Measurements from ENCODE around the gene CD79A. TPM values are rescaled to one million over a fixed set of nuclear protein-coding genes. Genes with fewer than 3 reads are reported as not detected.

The CD79A gene
- total RNA-seq, 4 donors from 2014 or later: 0.29 to 0.62 TPM; not detected in 2

DNA sequence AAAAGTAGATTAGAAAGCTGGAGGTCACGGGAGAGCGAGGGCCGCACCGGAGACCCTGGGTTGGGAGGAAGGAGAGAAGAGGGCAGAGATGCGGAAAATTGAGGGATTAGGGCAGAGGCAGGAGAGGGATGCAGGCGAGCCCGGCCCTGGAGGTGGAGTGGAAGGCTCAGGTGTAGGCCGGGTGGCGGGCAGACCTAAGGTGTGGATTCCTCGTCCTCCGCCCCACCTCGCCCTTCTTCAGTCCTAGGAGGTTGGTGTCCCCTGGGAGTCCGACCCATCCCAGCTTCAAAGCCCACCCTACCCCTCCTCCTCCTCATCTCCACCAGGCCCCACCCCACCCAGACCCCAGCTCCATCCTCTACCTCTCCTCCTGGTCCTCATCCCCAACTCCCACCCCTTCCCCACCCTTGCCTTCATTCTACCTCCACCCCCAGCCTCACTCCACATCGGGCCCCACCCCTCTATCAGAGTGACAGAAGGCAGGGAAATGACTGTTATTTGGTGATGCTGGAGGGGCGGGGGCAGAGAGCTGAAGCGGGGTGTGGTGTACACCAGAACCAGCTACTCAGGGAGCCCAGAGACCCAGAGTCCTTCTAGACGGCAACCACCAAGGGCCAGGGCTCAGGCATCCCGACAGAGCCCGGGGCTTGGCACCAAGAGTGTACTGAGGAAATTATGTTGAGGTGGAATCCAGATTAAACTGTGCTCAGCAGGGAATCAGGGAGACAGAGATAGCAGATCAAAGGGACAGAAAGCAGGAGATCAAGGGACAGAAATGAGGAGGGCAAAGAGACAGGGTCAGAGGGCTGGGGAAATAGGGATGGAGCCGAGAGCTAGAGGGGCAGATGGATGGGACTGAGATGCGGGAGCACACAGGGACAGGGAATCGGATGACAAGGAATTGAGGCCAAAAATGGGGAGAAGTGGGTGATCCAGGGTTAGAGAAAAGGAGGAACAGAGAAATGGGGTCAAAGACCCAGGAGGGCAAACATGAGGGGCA, 44.8 kb downstream of the CD79A start:
- Histone ChIP-seq H3K9me3 (no peaks in the 10 kb centered on the region), H3K27me3 (peaks cover 7 to 47% of the 10 kb centered on the region in 2 donors), H3K36me3 (no peaks in the 10 kb centered on the region), H3K27ac (no peak overlapping the region), H3K4me3 (no peak overlapping the region), H3K4me1 (no peaks in the 10 kb centered on the region)
- no peak for DNase-seq
- no peak for TF ChIP-seq POLR2A (IDR thresholded peaks at IDR 0.05)
- TF ChIP-seq, protein P1, sequence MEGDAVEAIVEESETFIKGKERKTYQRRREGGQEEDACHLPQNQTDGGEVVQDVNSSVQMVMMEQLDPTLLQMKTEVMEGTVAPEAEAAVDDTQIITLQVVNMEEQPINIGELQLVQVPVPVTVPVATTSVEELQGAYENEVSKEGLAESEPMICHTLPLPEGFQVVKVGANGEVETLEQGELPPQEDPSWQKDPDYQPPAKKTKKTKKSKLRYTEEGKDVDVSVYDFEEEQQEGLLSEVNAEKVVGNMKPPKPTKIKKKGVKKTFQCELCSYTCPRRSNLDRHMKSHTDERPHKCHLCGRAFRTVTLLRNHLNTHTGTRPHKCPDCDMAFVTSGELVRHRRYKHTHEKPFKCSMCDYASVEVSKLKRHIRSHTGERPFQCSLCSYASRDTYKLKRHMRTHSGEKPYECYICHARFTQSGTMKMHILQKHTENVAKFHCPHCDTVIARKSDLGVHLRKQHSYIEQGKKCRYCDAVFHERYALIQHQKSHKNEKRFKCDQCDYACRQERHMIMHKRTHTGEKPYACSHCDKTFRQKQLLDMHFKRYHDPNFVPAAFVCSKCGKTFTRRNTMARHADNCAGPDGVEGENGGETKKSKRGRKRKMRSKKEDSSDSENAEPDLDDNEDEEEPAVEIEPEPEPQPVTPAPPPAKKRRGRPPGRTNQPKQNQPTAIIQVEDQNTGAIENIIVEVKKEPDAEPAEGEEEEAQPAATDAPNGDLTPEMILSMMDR (IDR thresholded peaks at IDR 0.05): no peak
- intact Hi-C loops (cut with DNase I; ENCODE audit: low total_unique reads): no loop called here

DNA sequence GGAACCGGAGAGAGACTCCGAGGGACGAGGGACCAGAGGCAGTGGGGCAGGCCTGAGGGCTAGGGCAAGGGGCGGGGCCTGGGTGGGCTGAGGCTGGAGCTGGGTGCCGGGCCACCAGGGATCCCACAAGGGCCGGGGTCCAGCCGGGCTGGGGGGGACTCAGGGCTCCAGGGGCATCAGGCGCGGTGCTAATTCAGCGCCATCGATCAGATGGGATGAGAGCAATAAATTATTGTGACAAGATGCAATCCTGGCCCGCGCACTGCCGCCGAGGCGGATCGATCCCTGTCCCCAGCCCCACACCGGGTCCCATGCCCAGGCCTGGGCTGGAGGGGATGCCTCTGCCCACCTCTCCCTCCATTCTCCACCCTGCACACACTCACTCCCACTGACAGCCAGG, 45.5 kb downstream of the CD79A start:
- Histone ChIP-seq H3K4me1 (no peaks in the 10 kb centered on the region), H3K4me3 (no peak overlapping the region), H3K9me3 (no peaks in the 10 kb centered on the region), H3K27me3 (peaks cover 9 to 48% of the 10 kb centered on the region in 2 donors), H3K27ac (no peak overlapping the region), H3K36me3 (no peaks in the 10 kb centered on the region)
- DNase-seq: no peak
- intact Hi-C loops (cut with DNase I; ENCODE audit: low total_unique reads): no loop called here
- TF ChIP-seq, protein P1 (IDR thresholded peaks at IDR 0.05): no peak
- TF ChIP-seq POLR2A (IDR thresholded peaks at IDR 0.05): no peak

DNA sequence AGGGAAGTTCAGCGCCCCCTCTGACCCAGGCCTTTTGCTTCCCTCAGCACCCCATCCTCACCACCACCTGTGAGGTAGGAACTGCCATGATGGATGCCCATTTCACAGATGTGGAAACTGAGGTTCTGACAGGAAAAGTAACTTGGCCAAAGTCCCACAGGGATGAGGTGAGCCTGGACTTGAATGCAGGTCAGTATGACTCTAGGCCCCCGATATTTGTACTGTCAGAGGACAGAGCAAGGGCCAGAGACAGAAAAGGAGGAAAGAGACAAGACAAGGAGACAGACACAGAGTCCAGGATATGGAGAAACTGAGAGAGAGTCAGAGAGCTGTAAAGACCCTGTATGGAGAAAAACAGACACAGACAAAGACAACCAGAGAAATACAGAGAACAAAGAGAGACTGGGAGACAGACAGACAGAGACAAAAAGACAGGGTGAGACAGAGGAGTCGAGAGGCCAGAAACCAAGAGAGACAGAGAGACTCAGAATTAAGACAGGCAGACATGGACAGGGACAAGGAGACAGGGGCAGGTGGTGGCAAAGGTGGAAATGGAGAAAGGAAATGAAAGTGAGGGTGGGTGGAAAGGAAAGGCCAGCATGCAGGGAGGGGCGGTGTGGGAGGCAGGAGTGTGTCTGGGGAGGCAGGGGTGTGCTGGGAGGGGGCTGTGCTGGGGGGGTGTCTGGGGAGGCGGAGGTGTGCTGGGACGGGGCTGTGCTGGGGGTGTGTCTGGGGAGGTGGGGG, 46.1 kb downstream of the CD79A start:
- H3K27me3 ChIP-seq: peaks cover 14 to 48% of the 10 kb centered on the region in 2 donors

DNA sequence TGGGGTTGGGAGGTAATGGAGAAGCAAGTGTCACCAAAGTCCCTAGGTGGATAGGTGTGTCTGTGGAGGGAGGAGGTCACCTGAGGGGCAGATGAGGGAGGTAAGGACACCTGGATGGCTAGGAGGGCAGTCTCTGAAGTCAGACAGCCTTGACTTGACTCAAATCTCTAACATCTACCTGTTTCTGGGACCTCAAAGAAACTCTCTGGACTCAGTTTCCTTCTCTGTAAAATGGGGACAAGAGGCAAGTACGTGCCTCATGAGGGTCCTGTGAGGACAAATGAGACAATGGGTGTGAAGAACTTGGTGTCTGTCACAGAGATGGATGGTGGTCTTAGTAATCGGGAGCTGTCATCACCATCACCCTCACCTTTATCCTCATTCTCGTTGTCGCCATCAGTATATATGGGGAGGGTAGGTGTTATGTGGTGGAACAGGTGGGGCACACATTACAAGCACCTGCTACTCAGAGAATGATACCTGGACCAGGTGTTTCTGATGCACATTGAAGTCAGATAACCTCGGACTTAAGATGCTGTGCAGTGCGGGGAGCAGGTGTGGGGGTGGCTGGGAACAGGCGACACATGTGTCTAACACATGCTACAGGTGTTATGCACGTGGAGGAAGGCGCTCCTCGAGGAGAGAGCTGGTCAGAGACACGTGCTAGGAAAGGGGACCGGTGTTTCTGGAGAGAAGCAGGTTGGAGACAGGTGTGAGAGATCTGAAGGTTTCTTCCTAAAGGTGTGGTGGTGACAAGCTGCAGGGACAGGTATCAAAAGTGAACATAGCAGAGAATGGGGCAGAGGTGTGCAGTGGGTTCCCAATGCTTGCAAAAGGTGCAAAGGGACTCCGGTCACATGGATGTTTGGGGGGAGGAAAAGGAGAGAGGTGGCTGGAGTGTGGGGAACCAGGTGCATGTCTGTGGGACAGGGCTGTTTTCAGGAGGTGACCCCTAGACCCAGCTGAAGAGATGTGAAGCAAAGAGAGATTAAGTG, 47.4 kb downstream of the CD79A start:
- Histone ChIP-seq H3K4me1 (peaks cover 0 to 11% of the 10 kb centered on the region in 2 donors), H3K4me3 (no peak overlapping the region), H3K36me3 (no peaks in the 10 kb centered on the region), H3K9me3 (no peaks in the 10 kb centered on the region), H3K27me3 (peaks cover 18 to 51% of the 10 kb centered on the region in 2 donors), H3K27ac (no peak overlapping the region)
- intact Hi-C loops (cut with DNase I; ENCODE audit: low total_unique reads): no loop called here
- TF ChIP-seq, protein P1 (IDR thresholded peaks at IDR 0.05): no peak
- TF ChIP-seq POLR2A (IDR thresholded peaks at IDR 0.05): no peak
- no peak for DNase-seq

More for the DNA sequence above, 46.1 kb downstream of the CD79A start:
- H3K4me3 ChIP-seq: no peak overlapping the region
- H3K27ac ChIP-seq: no peak overlapping the region
- peaks cover 0 to 5% of the 10 kb centered on the region in 2 donors for H3K4me1 ChIP-seq
- TF ChIP-seq, protein P1 (IDR thresholded peaks at IDR 0.05): no peak
- H3K36me3 ChIP-seq: no peaks in the 10 kb centered on the region
- no peak for DNase-seq
- no peaks in the 10 kb centered on the region for H3K9me3 ChIP-seq
- intact Hi-C loops (cut with DNase I; ENCODE audit: low total_unique reads): no loop called here
